Measurements from ENCODE around the gene ADRA2B.
"Not testable (repeated sequence)": the region's sequence is repeated elsewhere in the genome, so short reads cannot be mapped to it uniquely, and the experiment has no call there.

The ADRA2B gene

DNA sequence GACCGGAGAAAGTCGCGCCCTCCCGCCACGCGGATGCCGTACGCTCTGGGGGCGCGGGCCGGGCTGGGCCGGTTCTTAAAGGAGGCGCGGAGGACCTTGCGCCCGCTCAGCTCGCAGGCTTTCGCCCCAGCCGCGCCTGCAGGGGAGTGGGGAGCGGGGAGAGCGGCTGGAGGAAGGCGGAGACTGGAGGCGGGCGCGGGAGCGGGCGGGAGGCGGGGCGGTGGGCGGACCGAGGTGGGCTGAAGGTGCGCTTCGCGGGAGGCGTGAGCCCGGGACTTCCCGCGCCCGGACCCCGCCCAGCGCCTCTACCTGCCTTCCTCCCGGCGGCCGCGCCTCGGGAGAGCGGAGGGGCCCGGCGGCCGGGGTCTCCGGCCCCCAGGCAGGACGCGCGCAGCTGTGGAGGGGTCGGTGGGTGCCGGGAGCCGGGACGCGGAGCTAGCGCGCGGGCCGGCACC lies at the start of gene ADRA2B:
TSS of gene ADRA2B (minus strand) at position 148 of the 455 bp plus-strand sequence. CDS start 422 bp downstream, outside the sequence.
- DNase-seq = peak; percentile 86

DNA sequence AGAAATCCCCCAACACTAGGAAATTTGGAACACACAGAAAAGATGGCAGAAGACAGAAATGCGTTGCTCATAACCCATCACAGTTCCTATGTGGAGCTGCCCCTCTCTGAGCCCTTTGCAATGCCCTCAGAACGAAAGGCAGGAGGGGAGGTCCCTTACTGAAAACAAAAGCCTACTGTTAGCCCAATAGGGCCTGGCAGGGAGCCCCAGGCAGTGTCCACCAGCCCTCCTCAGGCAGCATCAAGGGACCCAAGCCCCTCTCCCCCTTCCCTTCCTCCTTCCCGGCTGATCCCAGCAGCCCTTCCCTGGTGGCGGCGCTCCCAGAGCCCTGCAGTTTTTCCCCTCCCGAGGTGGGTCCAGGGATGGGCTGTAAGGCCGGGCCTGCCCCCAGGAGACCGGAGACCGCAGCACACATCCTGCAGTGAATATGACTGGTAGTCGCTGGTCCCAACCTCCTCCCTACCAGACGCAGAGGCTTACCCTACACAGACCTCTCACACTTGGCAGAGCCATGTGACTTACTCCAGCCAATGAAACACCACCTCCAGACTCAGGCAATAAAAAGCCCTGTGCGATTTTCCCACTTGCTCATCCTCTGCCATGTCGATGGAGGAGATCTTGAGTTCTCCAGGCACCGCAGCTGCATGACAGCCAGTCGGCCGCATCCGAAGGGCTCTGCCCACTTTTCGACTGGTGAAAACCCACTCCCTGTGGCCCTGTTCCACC lies 48.3 kb upstream of the ADRA2B start:
- peak; percentile 82 for DNase-seq

DNA sequence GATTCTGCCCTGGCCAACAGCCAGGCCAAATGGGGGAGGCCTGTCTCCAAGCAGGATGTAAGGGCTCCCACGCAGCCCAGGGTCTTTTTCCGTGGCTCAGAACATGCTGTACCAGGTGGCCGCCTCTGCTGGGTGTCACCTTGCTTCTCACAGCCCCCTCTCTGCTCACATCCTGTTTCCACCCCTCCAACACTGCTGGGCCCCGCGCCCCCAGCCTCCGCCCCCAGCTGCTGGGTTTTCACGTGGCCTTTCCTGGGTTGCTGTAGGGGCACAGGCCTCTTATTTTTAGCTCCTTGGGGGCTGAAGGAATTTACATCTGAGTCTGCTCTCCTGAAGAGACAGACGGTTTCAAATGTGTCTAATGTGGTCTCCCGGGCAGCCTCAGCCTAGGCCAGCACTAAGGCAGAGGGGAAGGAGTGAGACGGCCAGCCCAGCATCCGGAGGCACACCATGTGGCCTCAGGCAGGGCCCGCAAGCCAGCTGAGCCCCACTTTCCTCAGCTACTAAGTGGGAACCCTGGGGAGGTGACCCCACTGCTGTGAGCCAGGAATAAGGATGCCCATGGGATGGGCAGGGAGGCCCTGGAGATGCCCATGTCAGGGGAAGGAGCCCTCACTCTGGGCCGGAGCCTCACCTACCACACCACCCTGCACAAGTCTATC lies 47.5 kb upstream of the ADRA2B start:
- DNase-seq = peak; percentile 76

DNA sequence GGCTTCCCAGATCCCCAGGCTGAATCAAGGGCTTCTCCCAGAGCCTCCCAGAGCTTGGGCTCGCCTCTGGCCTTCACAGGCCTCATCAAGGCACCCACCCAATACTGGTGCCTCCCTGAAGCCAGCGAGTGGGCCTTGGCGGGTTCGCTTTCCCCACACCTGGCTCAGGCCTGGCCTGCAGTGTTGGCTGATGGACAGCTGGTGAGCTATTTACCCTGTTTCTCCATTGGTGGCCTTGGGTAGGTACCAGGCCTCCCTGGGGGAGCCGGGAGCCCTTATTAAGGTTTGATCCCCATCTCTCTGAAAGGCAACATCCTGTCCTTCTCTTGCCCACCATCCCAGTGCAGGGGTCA lies 47.0 kb upstream of the ADRA2B start:
- no peak for DNase-seq

DNA sequence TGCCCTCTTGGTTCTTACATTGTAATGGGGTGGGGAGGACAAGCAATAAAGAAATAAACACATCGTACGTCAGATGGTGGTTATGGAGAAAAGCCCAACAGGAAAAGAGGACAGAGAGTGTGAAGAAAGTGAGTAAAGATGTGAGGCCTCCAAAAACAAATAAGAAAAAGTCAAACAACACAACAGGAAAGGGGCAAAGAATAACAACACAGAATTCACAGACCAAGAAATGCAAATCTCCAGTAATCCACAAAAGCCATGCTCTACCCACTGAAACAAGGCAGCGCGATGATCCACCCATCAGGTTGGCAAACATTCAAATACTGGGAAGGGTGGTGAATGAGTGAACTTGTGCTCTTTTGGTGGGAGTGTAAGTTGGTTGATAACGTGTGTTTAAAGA lies 45.5 kb upstream of the ADRA2B start:
- peak; percentile 53 for DNase-seq

DNA sequence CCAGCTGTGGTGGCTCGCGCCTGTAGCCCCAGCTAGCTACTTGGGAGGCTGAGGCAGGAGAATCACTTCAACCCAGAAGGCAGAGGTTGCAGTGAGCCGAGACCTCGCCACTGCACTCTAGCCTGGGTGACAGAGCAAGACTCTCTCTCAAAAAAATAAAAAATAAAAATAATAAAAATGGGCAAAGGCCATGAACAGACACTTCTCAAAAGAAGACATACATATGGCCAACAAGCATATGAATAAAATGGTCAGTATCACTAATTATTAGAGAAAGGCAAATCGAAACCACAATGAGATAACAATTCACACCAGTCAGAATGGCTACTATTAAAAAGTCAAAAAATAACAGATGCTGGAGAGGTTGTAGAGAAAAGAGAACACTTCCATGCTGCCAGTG lies 44.0 kb upstream of the ADRA2B start:
- DNase-seq = not testable (repeated sequence)

DNA sequence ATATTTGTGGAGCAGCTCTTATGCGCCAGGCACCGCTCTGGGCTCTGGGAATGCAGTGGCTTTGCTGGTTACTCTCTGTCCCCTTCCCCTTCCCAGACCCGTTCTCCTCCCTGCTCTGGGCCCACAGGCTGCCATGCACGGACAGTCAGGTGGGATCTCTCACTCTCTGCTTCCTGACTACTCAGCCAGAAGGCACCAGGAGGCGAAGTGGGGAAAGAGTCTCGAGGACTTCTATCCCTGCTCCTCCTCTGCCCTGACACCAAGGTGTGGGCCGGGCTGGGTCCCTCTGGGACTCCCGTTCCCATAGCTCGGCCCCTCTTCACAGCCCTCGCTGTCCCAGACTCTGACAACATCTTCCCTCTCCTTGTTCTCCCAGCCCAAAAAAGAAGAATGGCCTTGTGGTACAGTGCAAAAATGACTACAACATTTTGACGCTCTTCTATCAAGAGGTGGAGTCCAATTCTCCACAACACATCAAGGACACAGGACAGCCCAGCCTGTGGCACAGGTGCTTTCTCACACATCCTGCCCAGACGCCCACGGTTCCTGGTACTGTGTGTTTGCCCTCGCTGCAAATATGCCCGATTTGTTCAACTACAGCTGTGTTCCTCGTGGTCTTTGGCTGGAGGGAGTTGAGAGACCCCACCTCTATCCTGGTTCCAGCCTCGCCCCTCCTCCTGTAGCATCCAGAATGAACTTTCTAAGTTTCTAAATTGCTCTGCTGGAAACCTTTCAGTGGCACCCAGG lies 42.9 kb upstream of the ADRA2B start:
- DNase-seq = peak; percentile 46

DNA sequence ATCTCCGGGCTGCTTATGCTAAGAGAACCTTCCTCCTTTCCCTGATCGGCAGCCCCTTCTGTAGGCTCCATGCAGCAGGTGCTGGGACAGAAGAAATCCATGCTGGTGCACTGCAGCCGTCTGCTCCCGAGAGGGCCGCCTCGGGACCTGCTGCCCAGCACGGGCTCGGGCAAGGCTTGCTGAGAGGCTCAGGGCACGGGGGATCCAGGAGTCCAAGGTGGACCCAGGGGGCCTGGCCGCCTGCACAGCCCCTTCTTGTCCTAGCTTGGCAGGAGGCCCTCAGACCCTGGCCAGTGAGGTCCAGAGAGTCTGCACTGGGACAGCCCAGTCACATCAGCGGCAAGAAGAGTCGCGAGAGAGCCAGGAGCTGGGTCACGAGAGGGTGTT lies 42.2 kb upstream of the ADRA2B start:
- DNase-seq = no peak

DNA sequence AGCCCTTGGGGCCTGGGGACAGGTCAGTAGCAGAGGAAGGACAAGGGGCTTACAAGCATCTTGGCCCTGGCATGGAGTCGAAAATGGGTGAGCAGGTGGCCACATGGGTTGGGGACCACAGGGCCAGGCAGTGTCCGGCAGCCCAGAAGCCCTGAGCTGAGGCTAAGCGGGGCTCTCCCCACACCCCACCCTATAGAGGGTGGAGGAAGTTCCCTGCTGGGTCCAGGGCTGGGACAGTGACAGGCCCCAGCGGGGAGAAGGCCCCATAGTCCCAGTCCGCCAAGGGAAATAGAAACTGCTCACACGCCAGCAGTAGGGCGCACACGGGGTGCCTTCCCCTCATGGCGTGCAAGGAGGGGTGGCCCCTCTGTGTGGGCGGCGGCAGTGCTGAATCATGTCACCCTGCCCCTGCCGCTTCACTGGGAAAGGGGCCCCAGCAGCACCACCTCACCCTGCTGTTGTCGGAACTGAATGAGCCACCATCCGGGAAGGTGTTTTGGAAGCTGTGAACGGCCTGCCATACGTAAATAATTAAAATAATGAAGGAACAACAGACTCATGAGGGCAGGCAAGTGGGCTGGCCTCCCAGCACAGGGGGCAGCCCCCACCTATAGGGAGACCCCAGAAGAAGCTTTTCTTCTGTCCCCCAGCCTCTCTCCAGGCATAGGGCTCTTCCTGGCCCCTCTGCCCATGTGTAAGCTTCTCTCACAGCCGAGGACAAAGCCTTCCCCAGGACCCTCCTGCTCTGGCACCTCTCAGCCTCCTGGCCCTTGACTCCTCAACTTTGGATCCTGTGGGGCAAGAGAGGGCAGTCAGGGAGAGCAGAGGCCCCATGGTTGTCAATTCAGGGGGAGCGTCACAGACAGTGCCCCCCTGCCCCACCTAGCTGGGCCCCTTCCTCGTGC lies 41.5 kb upstream of the ADRA2B start:
- DNase-seq = peak; percentile 71

DNA sequence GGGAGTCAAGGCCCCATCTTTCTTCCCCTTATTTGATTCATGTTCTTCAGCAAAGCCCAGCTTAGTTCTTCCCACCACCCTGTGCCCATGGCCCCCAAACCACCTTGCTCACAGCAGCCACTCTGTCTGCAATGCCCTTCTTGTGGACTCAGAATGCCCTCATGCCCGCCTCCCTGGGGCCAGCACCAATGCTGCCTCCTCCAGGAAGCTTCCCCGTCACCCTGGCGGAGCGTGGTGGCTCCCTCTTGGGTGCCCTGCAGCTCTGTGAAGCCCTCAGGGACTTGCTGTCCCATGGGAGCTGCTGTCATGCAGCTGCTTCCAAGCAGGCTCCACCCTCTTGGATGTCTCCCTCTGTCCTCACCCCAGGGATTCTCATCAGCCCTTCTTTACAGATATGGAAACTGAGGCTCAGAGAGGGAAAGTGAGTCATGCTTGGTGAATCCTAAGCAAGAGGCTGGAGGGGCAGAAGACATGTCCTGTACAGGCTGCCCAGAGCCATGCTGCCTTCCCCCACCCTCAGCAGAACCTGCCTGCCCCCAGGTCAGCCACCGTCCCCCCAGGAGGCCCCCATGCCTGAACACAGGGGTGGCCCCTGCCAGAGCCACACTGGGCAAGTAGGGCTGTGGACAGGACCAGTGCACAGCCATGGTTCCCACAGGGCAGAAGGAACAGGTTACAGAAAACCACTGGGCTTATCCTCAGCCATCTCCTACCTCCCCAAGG lies 40.7 kb upstream of the ADRA2B start:
- DNase-seq = no peak

DNA sequence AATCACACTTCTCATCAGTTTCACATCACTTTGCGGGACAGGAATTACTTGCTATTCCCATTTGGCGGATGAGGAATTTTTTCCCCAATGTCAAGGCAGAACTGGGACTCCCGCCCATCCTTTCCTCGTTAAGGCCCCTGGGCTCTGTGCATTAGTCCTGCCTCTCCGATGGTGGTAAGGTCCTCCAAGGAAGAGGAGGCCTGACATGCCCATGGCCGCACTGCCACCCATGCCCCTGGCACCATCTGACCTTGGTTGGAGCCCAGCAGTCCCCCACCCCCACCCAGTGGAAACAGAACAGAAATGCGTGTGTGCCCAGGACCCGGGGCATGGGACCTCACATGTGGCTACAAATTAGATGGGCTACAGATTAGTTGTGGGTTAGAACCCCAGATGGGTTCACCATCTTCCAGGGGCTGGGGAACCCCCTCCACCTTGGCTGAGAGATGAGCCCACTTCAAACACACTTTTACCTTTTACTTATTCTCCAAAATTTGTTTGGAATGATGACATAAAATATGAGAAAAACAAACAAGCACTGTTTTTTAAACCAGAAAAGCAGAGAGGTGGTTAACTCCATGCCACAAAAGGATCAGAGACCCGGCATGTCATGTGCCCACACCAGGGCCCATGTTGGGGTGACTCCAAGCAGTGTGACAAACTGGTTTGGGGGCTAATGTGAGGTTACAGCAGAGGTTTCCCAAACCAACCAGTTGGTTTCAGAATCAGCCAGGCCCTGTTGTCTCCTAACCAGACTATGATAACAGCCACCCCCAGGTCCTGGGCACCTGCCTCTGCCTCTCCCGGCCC lies 39.8 kb upstream of the ADRA2B start:
- DNase-seq = peak; percentile 58

DNA sequence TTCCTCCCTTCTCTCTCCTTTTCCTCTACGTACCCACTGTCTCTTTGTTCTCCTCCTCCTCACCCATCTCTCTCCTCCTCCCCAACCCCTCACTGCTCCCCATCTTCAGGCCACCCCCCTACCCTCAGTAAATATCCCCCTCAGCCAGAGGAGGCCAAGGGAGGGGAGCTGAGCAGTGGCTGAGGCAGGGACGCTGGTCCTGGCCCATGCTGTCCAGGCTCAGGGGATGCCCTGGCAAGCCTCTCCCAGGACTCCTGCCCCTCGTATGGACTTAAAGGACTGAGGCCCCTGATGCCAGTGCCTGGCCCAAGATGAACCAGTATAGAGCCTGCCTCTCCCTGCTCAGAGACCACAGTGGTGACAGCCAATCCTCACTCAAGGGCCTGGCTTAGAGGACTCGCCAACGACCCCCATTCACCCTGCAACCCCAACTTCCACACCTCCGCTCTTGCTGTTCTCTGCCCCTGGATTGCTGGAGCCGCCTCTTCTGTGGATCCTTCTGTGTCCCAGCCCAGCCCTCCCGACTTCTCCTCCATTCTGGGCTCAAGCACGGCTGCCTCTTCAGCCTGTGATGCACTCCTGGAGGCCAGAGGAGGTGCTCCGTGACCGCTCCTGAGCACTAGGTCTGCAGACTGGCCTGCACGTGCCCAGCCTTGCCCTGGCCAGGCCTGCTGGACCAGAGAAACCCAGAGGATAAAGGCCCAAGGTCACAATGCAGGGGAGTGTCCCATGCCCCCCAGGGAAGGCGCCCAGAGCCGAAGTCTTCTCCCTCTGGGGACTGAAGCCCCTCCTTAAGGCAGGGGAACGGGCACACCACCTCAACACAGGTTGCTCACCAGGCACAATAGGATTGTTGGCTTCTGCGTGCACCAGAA lies 38.4 kb upstream of the ADRA2B start:
- no peak for DNase-seq

DNA sequence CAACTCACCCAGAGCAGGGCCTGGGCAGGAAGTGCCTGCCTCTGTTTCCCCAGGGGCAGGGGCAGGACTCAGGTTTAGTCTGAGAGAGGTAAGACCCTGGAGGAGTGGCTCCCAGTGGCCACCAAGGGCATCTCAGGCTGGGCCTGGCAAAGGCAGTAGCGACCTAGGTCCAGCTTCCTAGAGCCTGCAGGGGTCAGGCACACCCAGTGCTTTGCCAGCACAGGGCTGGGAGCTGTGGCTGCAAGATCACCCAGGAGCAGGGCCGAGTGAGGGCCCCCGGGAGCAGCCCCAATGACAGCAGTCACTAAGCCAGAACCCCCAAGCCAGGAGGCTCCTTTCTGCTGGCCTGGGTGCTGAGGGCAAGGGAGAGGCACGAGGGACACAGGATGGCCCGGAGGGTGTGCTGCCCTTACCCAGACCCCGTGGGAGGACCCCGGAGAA lies 37.6 kb upstream of the ADRA2B start:
- no peak for DNase-seq

DNA sequence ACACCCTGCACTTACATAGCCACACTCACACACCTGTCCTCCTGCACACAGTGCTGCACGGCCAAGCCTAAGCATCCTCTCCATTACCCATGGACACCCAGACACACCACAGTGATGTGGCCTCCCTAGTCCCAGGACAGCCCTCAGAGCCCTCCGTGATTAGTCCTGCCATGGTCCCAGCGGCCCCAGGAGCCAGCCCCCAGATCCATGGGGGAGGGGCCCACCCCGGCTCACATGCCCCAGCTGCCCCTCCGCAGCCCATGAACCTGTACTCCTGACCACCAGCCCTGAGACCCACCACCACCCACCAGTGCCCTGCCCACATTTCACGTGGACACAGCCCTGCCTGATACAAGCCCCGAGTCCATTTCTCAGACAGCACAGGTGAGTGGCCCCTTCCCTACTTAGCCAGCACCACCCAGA lies 36.9 kb upstream of the ADRA2B start:
- no peak for DNase-seq

DNA sequence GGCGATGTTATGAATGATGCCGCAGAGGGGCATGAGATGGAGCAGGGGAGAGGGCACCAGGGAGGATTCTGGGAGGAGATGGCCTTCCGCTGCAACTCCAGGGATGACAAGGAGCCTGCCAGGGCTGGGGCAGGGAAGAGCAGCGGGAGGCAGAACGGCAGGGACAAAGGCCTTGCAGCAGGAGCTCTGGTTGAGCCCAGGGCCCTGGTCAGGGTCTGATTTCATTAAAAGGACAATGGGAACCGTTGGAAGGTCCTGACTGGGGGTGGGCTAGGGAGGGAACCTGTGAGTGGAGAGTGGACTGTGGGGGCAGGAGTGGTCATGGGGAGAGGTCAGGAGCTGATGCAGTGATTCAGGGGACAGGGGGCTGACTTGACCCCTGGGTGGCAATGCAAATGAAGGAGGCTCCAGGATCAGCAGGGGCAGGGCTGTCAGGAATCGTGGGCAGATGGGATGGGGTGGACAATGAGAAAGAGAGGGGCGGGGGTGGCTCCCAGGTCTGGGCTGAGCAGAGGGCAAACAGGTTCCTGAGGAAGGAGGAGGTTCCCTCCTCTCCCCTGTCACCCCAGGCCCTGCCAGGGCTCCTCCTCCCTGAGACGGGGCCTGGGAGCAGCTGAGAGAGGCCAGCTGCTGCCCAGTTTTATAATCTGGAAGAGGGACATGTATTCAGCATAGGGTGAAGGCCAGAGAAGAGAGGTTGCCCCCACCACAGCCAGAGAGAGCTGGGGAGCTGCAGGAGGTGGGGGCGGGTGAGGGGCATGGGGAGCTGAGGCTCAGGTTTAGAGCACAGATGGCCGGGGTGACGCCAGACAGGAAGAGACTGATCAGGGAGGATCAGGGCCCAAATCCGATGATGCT lies 36.2 kb upstream of the ADRA2B start:
- no peak for DNase-seq

DNA sequence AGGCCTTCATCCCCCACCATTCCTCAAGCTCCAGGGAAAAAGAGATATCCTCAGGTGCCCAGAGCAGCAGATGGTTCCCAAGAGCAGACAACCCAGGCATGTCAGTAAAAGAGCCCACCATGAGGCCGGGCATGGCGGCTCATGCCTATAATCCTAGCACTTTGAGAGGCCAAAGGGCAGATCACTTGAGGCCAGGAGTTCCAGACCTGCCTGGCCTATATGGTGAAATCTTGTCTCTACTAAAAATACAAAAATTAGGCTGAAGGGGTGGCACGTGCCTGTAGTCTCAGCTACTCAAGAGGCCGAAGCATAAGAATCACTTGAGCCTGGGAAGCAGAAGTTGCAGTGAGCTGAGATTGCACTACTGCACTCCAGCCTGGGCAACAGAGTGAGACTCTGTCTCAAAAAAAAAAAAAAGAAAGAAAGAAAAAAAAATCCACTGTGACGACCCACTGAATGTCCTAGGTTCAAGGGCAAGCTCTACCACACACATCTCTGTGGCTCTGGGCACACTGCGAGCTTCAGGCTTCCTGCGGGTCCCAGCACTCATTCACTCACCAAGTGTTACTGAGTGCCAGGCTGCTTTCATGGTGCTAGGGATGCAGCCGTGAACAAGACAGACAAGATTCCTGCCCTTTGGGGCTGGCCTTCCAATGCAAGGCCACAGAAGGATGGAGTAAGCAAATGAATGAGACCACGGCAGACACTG lies 35.4 kb upstream of the ADRA2B start:
- DNase-seq = no peak

DNA sequence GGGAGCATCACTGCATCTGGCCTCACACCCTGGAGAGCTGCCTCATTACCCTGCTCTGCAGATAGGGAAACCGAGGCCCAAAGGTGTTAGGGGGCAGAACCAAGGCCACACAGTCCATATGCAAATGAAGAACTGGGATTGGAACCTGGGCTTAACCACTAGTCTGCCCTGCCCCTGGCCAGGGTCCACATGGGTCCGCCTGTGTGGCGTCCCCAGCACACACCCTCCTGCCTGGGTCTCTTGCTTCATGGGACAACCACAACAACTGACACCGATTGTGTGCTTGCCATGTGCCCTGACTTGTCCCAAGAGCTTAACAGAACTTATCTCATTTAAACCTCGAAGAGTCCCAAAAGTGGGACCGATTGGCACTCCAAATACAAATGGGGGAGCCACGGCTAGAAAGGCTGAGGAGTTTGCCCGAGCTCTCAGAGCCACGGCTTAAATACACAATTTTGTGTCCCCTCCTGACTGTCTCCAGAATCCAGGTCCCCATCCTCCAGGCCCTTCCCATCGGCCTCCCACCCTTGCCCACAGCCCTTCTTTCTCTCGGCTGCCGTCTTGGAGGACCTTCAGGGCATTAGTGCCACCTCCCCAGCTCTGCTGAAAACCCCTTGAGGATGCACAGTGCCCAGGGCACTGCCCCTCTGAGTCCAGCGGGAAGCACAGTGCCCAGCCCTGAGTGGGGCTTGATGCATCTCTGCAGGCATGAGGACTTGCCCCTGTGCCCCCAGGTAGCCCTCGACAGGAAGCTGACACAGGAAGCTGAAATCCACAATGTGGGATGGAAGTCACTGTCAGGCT lies 34.6 kb upstream of the ADRA2B start:
- DNase-seq = no peak
